HG03066 (cell line): ENCODE results near the gene QSOX2.

Experiments
- ATAC-seq: cut with Tn5 transposase; IDR thresholded peaks from one replicate; pipeline ENCODE4 v1.9.1; 2021; ENCODE audit warnings: low read depth; ENCODE audit not compliant: unreplicated experiment

The QSOX2 gene

DNA sequence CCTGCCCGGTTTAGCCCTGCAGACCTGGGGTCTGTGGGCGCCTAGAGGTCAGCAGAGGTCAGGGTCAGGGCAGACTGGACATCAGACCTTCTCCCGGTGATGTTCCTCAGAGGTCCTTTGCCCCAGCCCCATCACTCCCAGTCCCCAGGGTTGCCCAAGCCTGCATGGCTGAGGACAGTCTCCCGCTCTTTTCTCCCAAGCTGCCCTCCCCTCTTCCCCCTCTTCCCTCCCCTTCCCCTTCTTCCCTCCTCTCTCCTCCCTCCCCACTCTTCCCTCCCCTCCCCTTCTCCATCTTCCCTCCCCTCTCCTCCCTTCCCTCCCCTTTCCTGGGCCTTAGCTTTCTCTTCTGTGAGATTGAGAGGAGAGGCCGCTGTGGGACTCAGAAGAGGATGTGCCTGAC lies 51.1 kb downstream of the QSOX2 start:
- ATAC-seq, result no peak

DNA sequence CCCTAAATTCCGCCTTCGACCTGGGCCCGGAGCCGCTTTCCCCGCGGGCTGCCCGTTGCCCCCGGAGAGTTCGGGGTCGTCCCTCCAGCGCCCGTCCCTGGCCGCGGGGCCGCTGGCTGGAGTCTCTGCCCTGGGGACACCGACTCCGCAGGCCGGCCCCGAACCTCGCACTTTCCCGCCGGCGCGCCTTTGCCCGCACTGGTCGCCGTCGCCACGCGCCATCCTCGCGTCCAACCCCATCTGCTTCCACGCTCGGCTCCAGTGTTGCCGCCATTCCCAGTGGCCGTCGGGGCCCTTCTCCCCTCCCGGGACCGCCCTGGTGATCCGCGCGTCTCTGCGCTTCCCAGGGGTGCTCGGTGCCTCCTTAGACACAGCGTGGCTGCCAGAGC lies 51.7 kb downstream of the QSOX2 start:
- ATAC-seq, result no peak

GRCh38 chr9:136193127-136193890 lies 52.3 kb downstream of the QSOX2 start:
- ATAC-seq, result no peak

DNA sequence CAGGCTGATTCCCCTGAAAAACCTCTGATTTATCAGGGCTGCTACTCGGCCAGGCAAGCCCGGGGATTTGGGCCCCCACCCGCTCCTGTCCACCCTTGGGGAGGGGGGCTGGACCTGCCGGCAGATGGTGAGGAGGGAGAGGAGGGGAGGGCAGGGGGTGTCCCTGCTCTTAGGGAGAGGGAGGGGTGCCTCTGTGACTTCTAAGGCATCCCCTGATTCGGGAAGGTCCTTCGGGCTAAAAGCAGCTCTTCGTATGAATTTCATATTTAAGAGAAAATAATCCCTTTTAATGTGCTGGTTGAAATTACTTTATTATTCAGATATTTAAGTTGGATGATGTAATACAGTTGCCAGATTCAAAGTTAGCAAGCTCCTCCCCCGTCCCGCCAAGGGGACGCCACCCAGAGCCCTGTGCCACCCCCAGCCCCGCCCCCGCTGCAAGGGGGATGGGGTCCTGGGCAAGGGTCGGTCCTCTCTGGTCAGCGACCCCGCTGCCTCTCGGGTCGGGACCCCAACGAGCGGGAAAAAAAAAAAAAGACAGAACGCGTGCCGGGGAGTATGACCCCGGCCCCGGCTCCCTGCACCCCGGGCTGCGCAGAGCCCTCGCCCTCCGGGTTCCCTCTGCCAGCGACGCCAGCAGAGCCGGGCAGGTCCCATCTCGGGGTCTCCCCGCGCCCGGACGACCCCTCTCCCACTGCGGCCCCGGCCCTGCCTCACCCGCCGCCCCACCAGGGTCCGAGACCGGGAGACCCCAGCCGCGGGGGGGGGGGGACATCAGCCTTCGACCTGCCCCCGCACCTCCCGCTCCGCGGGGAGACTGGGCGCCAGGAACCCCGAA lies 53.1 kb downstream of the QSOX2 start:
- no peak for ATAC-seq

GRCh38 chr9:136191960-136192286 lies 53.7 kb downstream of the QSOX2 start:
- no peak for ATAC-seq

- ATAC-seq, result no peak
Observed at GRCh38 chr9:136191099-136191959, 54.3 kb downstream of the QSOX2 start.

- ATAC-seq, result no peak
Observed at GRCh38 chr9:136190656-136191055, 55.0 kb downstream of the QSOX2 start.

DNA sequence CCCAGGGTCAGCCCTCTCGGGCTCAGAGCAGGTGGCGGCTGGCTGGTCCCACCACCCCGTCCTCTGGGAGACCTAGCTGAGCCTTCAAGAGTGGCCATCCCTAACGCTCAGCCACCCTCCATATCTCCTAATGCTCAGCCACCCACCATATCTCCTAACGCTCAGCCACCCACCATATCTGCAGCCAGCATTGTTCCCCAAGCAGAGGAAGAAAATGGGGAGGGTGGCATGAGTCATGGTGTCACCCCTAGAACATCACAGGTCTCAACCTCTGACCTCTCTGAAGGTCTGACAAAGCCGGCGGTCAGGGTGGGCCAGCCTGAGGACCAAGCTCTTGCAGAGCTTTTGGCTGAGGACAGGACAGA lies 55.4 kb downstream of the QSOX2 start:
- no peak for ATAC-seq

GRCh38 chr9:136189394-136190236 lies 56.0 kb downstream of the QSOX2 start:
- ATAC-seq, result no peak

DNA sequence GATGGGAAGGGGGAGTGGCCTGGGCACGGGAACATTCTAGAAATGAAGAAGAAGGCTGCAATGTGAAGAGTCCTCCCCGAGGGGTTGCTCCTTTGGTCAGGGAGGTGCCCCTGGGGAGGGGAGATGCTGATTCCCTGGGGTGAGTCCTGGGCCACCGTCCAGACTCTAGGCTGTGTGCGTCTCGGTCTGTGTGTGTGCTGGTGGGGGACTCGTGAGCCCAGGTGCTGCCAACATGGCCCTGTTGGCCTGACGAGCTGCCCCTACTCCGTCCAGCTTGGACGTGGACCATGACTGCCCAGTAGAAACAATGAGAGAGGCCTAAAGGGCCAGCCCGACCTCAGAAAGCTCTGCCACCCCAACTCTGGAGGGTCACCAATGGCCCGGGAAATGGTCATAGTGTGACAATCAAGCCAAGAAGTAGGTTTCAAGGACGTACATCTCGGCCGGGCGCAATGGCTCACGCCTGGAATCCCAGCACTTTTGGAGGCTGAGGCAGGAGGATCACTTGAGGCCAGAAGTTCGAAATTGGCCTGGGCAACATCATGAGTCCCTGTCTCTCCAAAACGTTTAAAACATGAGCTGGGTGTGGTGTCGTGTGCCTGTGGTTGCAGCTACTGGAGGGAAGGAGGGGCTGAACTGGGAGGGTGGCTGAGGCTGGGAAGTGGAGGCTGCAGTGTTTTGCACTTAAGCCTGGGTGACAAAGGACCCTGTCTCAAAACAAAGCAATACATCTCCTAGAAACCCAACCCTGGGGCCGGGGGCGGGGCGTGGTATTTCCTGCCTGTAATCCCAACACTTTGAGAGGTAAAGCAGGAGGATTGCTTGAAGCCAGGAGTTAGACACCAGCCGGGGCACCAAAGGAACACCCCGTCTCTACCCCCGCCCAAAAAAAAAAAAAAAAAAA lies 57.7 kb downstream of the QSOX2 start:
- no peak for ATAC-seq

- no peak for ATAC-seq
Observed at GRCh38 chr9:136187197-136187596, 58.4 kb downstream of the QSOX2 start.

- no peak for ATAC-seq
Observed at GRCh38 chr9:136186386-136186785, 59.2 kb downstream of the QSOX2 start.

- no peak for ATAC-seq
Observed at GRCh38 chr9:136185596-136186366, 59.8 kb downstream of the QSOX2 start.

GRCh38 chr9:136185066-136185465 lies 60.5 kb downstream of the QSOX2 start:
- no peak for ATAC-seq

- ATAC-seq, result no peak
Observed at GRCh38 chr9:136182850-136183422, 62.7 kb downstream of the QSOX2 start.

DNA sequence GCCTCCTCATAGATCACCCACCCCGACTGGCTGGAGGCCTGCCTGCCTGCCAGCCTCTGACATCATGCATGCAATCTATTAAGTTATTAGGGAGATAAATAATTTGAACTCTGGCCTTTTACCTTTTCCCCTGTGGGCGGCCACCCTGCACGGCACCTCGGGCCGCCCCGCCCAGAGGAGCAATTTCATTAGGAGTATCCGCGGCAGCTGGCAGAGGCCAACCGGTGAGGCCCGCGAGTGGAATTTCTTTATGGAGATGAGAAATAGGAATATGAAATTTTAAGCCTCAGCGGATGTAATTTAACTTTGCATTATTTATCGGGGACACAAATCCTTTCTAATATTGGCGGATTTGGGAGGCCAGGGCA lies 63.2 kb downstream of the QSOX2 start:
- ATAC-seq, result no peak

- ATAC-seq, result no peak
Observed at GRCh38 chr9:136181784-136182419, 63.7 kb downstream of the QSOX2 start.

- ATAC-seq, result no peak
Observed at GRCh38 chr9:136180586-136180985, 65.0 kb downstream of the QSOX2 start.
